HFFc6 (cell line): ENCODE measurements around the gene PIP4P1. TPM values are rescaled to one million over a fixed set of nuclear protein-coding genes. Genes with fewer than 3 reads are reported as not detected.

ENCODE experiments used
- DNase-seq: peaks from one replicate; pipeline ENCODE4 v3.0.0-alpha.2; 2018
- H3K27ac Mint-ChIP-seq: 2 replicates; pipeline ENCODE4 v1.8.0; 2020; ENCODE audit warnings: mild to moderate bottlenecking, mixed read lengths
- H3K27me3 Mint-ChIP-seq: 2 replicates; pipeline ENCODE4 v1.8.0; 2021; ENCODE audit warnings: mild to moderate bottlenecking, moderate library complexity, mixed read lengths; ENCODE audit not compliant: insufficient read depth
- H3K36me3 Mint-ChIP-seq: 2 replicates; pipeline ENCODE4 v1.8.0; 2021; ENCODE audit warnings: low read depth, mixed read lengths
- H3K4me1 Mint-ChIP-seq: 2 replicates; pipeline ENCODE4 v1.8.0; 2020; ENCODE audit warnings: low read depth, mixed read lengths
- H3K4me3 Mint-ChIP-seq: 2 replicates; pipeline ENCODE4 v1.8.0; 2020; ENCODE audit warnings: mild to moderate bottlenecking, moderate library complexity, mixed read lengths
- H3K9me3 Mint-ChIP-seq: 2 replicates; pipeline ENCODE4 v1.8.0; 2020; ENCODE audit warnings: mild to moderate bottlenecking, mixed read lengths
- total RNA-seq, 6 experiments: library from RNA; stranded (reverse); fragmentation: NEBNext Ultra II Directional; extraction: Animal tissue kit (Norgen Biotek cat#: 25700); gene quantifications; 2 replicates in 1 of 6; 3 replicates in 5 of 6; pipeline ENCODE4 v1.2.3, GENCODE V29; 2021
- TF ChIP-seq, protein P1 (sequence below): fragments of 200-600 bp; sonication (generic); IDR thresholded peaks from 2 replicates; pipeline ENCODE4 v1.5.0; 2021; ENCODE audit warnings: antibody characterized with exemption, mild to moderate bottlenecking

Gene PIP4P1
- total RNA-seq, 6 experiments from 2014 or later: 17.0 to 20.3 (median 19.2) TPM

DNA sequence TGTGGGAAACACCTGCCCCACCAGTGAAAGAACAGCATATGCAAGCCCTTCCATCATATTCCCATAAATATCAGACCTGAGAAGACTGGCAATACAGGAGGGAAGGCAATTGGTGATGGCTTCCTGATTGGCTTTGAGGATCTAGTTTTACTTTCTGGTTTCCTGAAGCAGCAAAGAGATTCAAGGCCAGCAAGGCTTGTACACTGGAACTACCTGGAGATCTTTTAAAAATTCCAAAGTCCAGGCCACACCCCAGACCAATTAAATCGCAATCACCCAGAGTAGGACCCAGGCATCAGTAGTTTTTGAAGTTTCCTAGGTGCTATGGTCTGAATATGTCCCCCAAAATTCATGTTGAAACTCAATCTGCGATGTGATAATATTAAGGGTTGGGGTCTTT is 45.0 kb downstream of the PIP4P1 start:
- TF ChIP-seq, protein P1, sequence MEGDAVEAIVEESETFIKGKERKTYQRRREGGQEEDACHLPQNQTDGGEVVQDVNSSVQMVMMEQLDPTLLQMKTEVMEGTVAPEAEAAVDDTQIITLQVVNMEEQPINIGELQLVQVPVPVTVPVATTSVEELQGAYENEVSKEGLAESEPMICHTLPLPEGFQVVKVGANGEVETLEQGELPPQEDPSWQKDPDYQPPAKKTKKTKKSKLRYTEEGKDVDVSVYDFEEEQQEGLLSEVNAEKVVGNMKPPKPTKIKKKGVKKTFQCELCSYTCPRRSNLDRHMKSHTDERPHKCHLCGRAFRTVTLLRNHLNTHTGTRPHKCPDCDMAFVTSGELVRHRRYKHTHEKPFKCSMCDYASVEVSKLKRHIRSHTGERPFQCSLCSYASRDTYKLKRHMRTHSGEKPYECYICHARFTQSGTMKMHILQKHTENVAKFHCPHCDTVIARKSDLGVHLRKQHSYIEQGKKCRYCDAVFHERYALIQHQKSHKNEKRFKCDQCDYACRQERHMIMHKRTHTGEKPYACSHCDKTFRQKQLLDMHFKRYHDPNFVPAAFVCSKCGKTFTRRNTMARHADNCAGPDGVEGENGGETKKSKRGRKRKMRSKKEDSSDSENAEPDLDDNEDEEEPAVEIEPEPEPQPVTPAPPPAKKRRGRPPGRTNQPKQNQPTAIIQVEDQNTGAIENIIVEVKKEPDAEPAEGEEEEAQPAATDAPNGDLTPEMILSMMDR: no peak
- no peaks in the 10 kb centered on the region for H3K9me3 Mint-ChIP-seq
- no peak for DNase-seq
- no peak overlapping the region for H3K27ac Mint-ChIP-seq
- peaks cover 4% of the 10 kb centered on the region for H3K27me3 Mint-ChIP-seq
- H3K36me3 Mint-ChIP-seq: no peaks in the 10 kb centered on the region
- no peak overlapping the region for H3K4me3 Mint-ChIP-seq
- H3K4me1 Mint-ChIP-seq: peaks cover 32% of the 10 kb centered on the region

DNA sequence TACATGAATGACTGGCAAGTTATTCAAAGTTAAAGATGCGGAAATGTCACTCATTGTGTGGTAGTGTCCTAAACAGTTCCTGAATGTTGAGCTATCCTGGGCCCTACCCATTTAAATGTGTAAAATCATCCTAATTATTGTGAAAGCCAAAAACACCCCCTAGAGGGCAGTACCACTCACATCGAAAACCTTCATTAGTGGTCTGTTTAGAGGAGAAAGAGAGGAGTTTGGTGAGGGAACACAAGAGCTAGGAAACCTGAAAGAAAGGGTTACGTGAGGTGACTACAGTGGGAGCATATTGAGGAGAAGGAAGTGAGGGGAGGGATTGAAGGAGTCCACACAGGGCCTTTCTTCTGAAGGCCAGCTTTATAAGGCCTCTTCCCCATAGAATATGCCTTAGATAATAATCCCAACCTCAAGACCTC is 45.4 kb downstream of the PIP4P1 start:
- H3K27ac Mint-ChIP-seq: no peak overlapping the region
- no peak overlapping the region for H3K4me3 Mint-ChIP-seq
- peak; percentile 53 for DNase-seq
- peaks cover 36% of the 10 kb centered on the region for H3K4me1 Mint-ChIP-seq
- H3K9me3 Mint-ChIP-seq: no peaks in the 10 kb centered on the region
- no peaks in the 10 kb centered on the region for H3K36me3 Mint-ChIP-seq
- TF ChIP-seq, protein P1: peak; percentile 83
- H3K27me3 Mint-ChIP-seq: peaks cover 4% of the 10 kb centered on the region

DNA sequence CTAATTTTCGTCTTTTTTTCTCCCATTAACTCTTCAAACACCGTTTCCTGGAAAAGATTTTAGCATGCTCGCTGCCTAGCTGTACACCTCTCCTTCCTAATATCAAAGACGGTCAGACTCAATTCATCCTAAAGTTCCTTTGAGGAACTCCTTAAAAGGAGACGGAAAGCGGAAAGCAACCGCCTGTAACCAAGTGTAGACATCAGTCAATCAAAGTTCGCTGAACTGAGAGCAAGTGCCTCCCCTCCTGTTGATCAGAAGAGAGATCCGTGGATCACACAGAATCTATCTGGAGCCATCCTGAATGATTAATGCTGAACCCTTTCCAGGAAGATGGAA is 47.5 kb downstream of the PIP4P1 start:
- peak overlapping the region; percentile 95 for H3K4me3 Mint-ChIP-seq
- H3K36me3 Mint-ChIP-seq: no peaks in the 10 kb centered on the region
- TF ChIP-seq, protein P1: no peak
- peak overlapping the region; percentile 92 for H3K27ac Mint-ChIP-seq
- no peaks in the 10 kb centered on the region for H3K9me3 Mint-ChIP-seq
- H3K27me3 Mint-ChIP-seq: peaks cover 4% of the 10 kb centered on the region
- no peak for DNase-seq
- H3K4me1 Mint-ChIP-seq: peaks cover 52% of the 10 kb centered on the region

DNA sequence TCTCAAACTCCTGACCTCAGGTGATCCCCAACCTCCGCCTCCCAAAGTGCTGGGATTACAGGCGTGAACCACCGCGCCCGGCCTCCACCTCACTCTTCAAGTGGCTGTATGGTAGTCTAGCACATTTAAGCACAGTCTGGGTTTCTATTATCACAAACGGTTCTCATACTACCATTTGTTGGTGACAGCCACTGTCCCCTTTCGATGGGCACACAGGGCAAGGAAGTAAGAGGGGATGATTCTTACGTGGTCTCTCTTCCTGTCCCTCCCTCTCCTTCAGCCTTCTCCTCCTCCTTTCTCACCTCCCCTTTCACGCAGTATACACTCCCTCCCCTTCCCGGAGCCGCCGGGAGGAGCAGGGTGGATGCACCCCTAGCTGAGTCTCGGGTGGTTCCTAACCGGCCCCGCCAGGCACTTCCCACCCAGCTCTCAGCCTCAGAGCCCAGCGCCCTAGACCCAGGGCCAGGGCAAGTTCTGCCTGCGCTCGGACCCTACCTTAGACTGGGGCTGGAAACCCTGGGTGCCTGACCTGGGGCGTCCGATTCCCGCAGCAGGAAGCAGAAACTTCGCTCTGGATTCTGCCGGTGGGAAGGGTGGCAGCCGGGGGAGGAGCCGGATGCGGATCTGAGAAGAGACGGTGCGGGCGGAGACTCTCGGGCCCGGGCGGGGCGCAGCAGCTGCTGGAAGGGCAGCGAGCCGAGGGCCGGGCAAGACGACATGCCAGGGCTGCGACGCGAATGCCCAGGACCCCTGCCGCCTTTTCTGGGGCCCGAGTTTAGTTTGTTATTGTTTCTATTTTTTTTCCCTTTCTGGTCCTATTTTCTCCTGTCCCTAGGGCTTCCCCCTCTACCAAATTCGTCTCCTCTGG is 48.1 kb downstream of the PIP4P1 start, which contains the start of gene TEP1:
TSS of gene TEP1 (minus strand) at position 626 of the 868 bp plus-strand sequence. CDS start 5,062 bp downstream, outside the sequence.
- DNase-seq: peak; percentile 80
- Mint-ChIP-seq H3K36me3 (peaks cover 2% of the 10 kb centered on the region; the same call in 1 of the 2 replicates), H3K4me3 (peak within 1 kb of the TSS; percentile 95)

DNA sequence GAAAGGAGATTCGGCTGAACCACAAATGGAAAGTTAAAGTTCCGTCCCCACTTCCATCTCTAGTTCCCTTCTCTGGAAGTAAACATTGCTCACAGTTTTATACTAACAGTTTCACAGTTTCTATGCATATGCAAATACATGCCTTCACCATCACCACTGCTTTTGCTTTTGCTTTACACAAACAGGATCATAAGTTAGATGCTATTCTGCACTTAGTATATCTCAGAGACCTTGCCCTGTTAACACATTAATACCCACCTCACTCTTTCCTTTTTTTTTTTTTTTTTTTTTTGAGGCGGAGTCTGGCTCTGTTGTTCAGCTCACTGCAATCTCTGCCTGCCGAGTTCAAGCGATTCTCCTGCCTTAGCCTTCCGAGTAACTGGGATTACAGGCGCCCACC is 48.8 kb downstream of the PIP4P1 start:
- peaks cover 58% of the 10 kb centered on the region for H3K4me1 Mint-ChIP-seq
- H3K27me3 Mint-ChIP-seq: peaks cover 4% of the 10 kb centered on the region
- peak overlapping the region; percentile 95 for H3K4me3 Mint-ChIP-seq
- no peak for DNase-seq
- H3K9me3 Mint-ChIP-seq: no peaks in the 10 kb centered on the region
- TF ChIP-seq, protein P1: no peak
- peak overlapping the region; percentile 92 for H3K27ac Mint-ChIP-seq
- peaks cover 5% of the 10 kb centered on the region; the same call in 1 of the 2 replicates for H3K36me3 Mint-ChIP-seq

More for the DNA sequence above, 48.1 kb downstream of the PIP4P1 start, which contains the start of gene TEP1:
- TF ChIP-seq, protein P1: no peak
- Mint-ChIP-seq H3K27ac (peak within 1 kb of the TSS; percentile 92), H3K4me1 (peaks cover 57% of the 10 kb centered on the region), H3K27me3 (peaks cover 4% of the 10 kb centered on the region), H3K9me3 (no peaks in the 10 kb centered on the region)
